Hepatocyte (in vitro differentiated cells): ENCODE measurements around the gene PPP2R1A.

Experiments
- CTCF ChIP-seq: fragments of 200-600 bp; sonication (generic); IDR thresholded peaks from 2 replicates; pipeline ENCODE4 v1.5.1; 2016; ENCODE audit warnings: antibody characterized with exemption, mild to moderate bottlenecking; ENCODE audit not compliant: poor library complexity
- EZH2 ChIP-seq: fragments of 200-600 bp; sonication (generic); IDR thresholded peaks from 2 replicates; pipeline ENCODE4 v1.6.1; 2016; ENCODE audit warnings: antibody characterized with exemption, mild to moderate bottlenecking, borderline replicate concordance
- EZH2phosphoT487 ChIP-seq: fragments of 200-600 bp; sonication (generic); IDR thresholded peaks from one replicate; pipeline ENCODE4 v1.6.1; 2018; ENCODE audit warnings: antibody characterized with exemption, mild to moderate bottlenecking, low read depth, moderate library complexity; ENCODE audit not compliant: unreplicated experiment, severe bottlenecking

GRCh38 chr19:52221831-52222375 is 32.1 kb downstream of the PPP2R1A start:
- no peak for TF ChIP-seq CTCF
- TF ChIP-seq EZH2: no peak
- TF ChIP-seq EZH2phosphoT487: no peak
